ENCODE results near the gene BAG1.

- TF ChIP-seq CTCF (conservative IDR thresholded peaks at IDR 0.05; ENCODE audit: low read depth, low read length) = no peak
- TF ChIP-seq EZH2 (IDR thresholded peaks at IDR 0.05; ENCODE audit: borderline replicate concordance, low read depth, low read length, poor library complexity, severe bottlenecking) = no peak
These were observed 13.0 kb upstream of the BAG1 start for GRCh38 chr9:33277484-33277883.
